Nucleus accumbens (tissue), 56 donors: ENCODE data around the gene SCARB1.

ENCODE experiments used
- DNase-seq, 56 donors: peaks; one replicate each; lab custom pipeline; 2025; lab: John Stamatoyannopoulos, UW

The SCARB1 gene

DNA sequence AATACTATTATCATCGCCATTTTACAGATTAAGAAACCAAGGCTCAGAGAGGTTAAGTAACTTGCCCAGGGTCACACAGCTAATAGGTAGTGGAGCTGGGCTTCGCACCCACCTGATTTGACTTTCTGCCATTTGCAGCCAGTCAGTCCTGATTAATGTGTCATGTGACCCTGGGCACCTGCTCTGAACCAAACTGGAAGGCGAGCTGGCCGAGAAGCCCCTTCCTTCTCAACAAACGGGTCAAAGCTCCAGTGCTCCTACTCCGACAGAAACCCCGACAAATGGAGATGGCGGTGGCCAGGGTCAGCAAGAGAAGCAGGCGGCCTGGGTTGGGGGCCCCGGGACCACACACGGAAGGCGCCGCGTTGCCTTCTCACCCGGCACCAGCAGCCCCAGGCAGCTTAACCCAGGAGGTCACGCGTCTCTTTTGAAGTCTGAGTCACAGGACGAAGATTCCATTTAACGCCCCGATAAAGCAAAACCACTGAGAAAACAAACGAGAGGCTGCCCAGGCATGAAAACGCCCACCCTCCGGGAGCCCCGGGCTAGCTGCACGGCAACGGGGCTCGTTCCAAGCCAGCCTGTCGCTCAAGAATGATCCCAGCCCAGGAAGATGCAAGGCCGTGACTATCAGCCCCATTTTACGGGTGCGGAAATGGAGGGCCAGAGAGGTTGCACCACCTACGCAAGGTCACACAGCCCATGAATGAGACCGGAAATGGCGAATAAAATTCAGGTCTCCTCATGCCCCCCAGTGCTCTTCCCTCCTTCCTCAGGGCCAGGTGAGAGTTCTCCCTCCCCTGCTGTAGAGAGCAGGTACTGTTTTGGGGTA, 124.8 kb downstream of the SCARB1 start:
- no peak for DNase-seq

DNA sequence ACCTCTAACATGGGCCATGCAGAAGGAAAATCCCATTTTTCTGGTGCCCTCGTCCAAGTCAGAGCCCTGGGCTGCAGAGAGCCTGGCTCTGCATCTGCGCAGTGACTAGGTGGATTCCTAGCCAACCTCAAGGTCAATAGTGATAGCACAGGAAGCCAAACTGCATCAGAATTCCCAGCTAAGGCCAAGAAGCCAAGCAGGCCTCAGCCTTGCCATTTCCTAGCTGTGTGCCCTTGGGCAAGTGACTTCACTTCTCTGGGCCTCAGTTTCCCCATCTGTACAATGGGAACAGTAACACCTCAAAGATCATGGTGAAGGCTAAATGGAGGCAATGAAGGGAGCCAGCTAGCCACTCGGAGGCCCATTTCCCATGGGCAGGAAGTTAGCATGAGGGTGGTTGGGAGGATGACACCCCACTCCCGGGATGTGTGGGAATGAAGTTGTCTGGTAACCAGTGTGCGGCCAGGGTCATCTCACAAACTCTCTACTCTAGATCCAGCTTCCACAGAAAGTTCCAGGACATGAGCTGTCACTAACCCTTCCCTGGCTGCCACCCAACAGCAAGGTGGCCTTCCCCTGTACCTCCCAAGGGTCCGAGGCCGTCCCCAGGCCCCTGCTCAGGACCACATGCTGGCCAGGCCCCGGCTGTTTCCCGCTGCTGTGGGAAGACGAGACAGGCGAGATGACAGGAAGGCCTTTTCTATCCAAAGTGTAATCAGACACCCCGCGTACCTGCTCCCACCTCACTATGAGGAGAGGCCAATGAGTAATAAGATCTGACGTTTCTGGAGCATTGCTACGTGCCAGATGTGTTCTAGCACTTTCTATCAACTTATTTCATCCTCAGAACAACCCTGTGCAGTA, 125.7 kb downstream of the SCARB1 start:
- DNase-seq: no peak

DNA sequence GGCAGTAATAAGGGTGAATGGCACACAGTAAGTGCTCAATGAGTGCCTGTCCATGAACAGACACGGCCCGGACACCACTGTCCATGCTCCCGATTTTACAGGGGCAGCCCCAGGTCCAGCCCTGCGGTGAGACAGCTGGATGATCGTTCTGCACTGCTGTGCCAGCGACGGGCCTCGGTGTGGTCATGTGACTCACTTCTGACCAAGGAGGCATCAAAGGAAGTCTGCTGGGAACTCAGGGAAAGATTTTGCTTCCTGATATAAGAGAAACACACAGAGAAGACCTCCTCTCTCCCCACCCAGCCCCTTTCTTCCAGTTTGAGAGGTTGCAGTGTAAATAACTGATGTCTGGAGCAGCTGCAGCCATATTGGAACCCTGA, 126.6 kb downstream of the SCARB1 start:
- DNase-seq: no peak

- peak in 2 of 56 donors; percentile 29 to 65 for DNase-seq
Measured at GRCh38 chr12:124736115-124737039, 127.3 kb downstream of the SCARB1 start.

DNA sequence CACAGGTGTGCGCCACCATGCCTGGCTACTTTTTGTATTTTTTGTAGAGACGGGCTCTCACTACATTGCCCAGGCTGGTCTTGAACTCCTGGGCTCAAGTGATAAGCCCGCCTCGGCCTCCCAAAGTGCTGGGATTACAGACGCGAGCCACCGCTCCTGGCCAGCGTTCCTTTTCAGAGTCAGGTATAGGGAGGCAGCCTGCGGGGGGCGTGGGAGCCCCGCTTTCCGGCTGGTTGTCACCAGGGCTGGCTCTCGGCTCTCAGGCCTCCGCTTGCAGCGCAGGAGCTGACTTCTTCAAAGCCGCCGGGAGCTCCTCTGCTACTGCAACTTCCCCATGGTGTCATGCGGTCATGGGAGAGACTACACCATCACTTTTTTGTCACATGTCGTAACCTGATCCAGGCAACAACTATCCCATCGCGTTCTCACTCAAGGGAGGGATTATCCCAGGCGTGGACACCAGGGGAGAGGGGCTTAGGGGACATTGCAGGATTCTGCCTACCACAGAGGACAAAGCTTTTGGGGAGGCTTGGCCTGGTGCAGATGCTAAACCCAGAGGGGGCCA, 129.4 kb downstream of the SCARB1 start:
- DNase-seq: peak in 4 of 56 donors; percentile 19 to 35 (median 35)

DNA sequence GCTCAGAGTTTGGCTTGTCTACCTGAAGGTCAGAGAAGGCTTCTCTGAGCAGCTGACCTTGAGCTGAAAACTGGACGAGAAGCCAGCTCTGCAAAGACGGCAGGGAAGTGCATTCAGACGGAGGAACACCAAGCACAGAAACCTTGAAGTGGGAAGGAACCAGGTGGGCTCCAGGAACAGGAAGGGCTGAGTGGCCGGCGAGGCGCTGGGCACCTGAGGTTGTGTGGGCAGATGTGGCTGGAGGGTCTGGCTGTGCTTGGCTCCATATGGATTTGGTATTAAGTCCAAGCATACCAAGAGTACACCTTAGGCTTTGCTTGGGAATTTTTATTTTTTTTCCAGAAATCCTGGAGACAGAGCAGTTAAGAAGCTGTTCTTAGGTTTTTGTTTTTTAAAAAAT, 130.6 kb downstream of the SCARB1 start:
- no peak for DNase-seq

GRCh38 chr12:124732275-124733075, 131.2 kb downstream of the SCARB1 start:
- DNase-seq: no peak

- no peak for DNase-seq
Measured at GRCh38 chr12:124731869-124732268, 131.8 kb downstream of the SCARB1 start.

DNA sequence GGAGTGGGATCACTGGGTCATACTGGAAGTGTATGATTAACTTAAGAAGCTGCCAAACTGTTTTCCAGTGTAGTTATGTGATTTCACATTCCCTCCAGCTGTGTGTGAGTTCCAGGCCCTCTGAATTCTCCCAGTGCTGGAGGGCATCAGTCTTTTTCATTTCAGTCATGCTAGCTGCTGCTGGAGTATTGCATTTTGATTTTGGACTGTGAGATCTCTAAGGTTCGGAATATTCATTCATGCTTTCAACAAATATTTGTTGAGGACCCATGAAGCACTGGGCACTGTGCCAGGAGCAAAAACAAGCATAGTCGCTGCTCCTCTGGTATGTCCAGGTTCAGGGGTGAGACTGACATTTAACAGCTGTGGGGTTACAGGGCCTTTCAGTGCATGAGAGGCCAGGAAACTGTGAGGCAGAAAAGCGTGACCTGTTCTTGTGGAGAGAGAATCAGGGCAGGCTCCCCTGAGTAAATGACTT, 133.2 kb downstream of the SCARB1 start:
- no peak for DNase-seq

DNA sequence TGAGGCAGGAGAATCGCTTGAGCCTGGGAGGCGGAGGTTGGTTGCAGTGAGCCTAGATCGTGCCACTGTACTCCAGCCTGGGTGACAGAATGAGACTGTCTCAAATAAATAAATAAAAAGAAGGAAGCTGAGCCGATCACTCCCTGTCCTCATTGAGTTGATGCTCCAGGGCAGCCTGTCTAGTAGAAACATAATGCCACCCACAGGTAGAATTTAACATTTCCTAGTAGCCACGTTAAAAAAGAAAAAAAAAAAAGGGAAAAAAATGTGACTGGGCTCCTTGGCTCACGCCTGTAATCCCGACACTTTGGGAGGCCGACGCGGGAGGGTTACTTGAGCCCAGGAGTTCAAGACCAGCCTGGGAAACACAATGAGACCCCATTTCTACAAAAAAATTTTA, 135.7 kb downstream of the SCARB1 start:
- no peak for DNase-seq

DNA sequence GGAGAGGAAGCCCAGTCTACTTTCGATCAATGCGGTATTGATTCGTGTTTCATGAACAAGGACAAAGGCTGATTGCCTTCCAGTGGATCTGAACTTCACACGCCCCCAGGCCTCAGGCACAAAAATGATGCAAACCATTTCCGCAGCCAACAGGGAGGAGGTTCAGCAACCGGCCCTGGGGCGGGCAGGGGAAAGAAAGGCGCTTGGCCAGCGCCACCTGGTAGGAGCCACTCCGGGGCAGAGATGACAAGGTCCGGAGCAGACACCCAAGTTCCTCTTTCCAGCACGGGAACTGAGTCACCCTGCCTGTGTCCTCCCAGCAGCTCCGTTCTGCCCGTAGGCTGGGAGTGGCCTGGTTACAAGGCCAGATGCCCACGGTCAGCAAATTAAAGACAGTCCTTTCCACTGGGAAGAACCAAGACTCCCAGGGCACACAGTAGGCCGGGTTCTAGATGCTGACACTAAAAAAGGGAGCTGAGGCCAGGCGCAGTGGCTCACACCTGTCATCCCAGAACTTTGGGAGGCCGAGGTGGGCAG, 136.3 kb downstream of the SCARB1 start:
- peak in 35 of 56 donors; percentile 12 to 69 (median 46) for DNase-seq
